Effector memory CD8-positive, alpha-beta T cell (primary cell): Measurements from ENCODE around the gene IFIT5.
"Not testable (repeated sequence)": the region's sequence is repeated elsewhere in the genome, so short reads cannot be mapped to it uniquely, and the experiment has no call there.

Source experiments
- ATAC-seq: fragments of 150-1000 bp; cut with Tn5 transposase; replicated peaks from 2 replicates; pipeline ENCODE4 v1.10.0; 2021; ENCODE audit warnings: mild to moderate bottlenecking, moderate library complexity
- DNase-seq, 3 experiments: peaks; one replicate each; pipeline ENCODE4 v3.0.0; 2021
- H3K27ac Mint-ChIP-seq, 2 donors: one replicate each; pipeline ENCODE4 v1.8.0; 2022; ENCODE audit warnings: mild to moderate bottlenecking in 2 of 2, mixed read lengths in 2 of 2, moderate library complexity in 2 of 2
- H3K27me3 Mint-ChIP-seq, 2 donors: one replicate each; pipeline ENCODE4 v1.8.0; 2022; ENCODE audit warnings: mixed read lengths in 2 of 2
- H3K36me3 Mint-ChIP-seq: one replicate; pipeline ENCODE4 v1.8.0; 2022; ENCODE audit warnings: mild to moderate bottlenecking, moderate library complexity, mixed read lengths; ENCODE audit not compliant: insufficient read depth
- H3K4me1 Mint-ChIP-seq, 2 donors: one replicate each; pipeline ENCODE4 v1.8.0; 2022; ENCODE audit warnings: low read depth in 2 of 2, mixed read lengths in 2 of 2
- H3K4me3 Mint-ChIP-seq, 2 donors: one replicate each; pipeline ENCODE4 v1.8.0; 2022; ENCODE audit warnings: mild to moderate bottlenecking in 2 of 2, mixed read lengths in 2 of 2, moderate library complexity in 2 of 2
- H3K9me3 Mint-ChIP-seq, 2 donors: one replicate each; pipeline ENCODE4 v1.8.0; 2022; ENCODE audit warnings: mixed read lengths in 2 of 2

IFIT5 gene

GRCh38 chr10:89404104-89405047, 10.0 kb upstream of the IFIT5 start:
- Mint-ChIP-seq H3K27ac (peak overlapping the region in 1 of 2 donors; percentile 75), H3K9me3 (no peaks in the 10 kb centered on the region), H3K4me1 (peaks cover 0 to 2% of the 10 kb centered on the region in 2 donors), H3K36me3 (no peaks in the 10 kb centered on the region), H3K27me3 (no peaks in the 10 kb centered on the region), H3K4me3 (no peak overlapping the region)
- no peak for DNase-seq
- no peak for ATAC-seq

- DNase-seq, H3K27ac Mint-ChIP-seq, H3K36me3 Mint-ChIP-seq, H3K9me3 Mint-ChIP-seq, H3K4me3 Mint-ChIP-seq, H3K27me3 Mint-ChIP-seq, ATAC-seq, H3K4me1 Mint-ChIP-seq: not testable (repeated sequence)
Measured at GRCh38 chr10:89406178-89406577, 8.2 kb upstream of the IFIT5 start.

GRCh38 chr10:89407792-89408191, 6.6 kb upstream of the IFIT5 start:
- not testable (repeated sequence) for H3K4me3 Mint-ChIP-seq, H3K36me3 Mint-ChIP-seq, H3K27me3 Mint-ChIP-seq

DNA sequence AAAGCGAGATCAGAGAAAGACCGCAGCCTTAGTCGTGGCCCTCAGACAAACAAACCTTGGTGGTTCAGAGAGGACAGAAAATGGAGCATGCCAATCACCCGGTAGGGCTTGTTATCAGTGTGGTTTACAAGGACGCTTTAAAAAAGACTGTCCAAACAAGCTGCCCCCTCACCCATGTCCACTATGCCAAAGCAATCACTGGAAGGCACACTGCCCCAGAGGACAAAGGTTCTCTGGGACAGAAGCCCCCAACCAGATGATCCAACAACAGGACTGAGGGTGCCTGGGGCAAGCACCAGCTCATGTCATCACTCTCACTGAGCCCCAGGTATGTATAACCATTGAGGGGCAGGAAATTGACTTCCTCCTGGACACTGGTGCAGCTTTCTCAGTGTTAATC, 5.1 kb upstream of the IFIT5 start:
- not testable (repeated sequence) for H3K27ac Mint-ChIP-seq, H3K27me3 Mint-ChIP-seq, ATAC-seq, H3K9me3 Mint-ChIP-seq, DNase-seq, H3K36me3 Mint-ChIP-seq, H3K4me3 Mint-ChIP-seq
- H3K4me1 Mint-ChIP-seq, result peaks cover 8 to 12% of the 10 kb centered on the region in 2 donors

More at GRCh38 chr10:89407792-89408191, 6.6 kb upstream of the IFIT5 start:
- not testable (repeated sequence) for DNase-seq, ATAC-seq, H3K9me3 Mint-ChIP-seq, H3K4me1 Mint-ChIP-seq, H3K27ac Mint-ChIP-seq

DNA sequence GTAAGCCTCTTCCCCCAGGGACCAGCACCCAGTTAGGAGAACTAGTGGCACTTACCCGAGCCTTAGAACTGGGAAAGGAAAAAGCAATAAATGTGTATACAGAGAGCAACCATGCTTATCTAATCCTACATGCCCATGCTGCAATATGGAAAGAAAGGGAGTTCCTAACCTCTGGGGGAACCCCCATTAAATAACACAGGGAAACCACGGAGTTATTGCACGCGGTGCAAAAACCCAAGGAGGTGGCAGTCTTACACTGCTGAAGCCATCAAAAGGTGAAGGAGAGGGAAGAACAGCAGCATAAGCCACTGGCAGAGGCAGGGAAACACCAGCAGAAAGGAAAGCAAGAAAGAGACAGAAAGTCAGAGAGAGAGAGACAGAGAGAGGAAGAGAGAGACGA, 3.8 kb upstream of the IFIT5 start:
- peak overlapping the region in 1 of 2 donors; percentile 81 for H3K27ac Mint-ChIP-seq
- not testable (repeated sequence) for ATAC-seq, DNase-seq, H3K4me3 Mint-ChIP-seq, H3K9me3 Mint-ChIP-seq, H3K36me3 Mint-ChIP-seq, H3K27me3 Mint-ChIP-seq
- H3K4me1 Mint-ChIP-seq, result peaks cover 12 to 16% of the 10 kb centered on the region in 2 donors

GRCh38 chr10:89411135-89411534, 3.2 kb upstream of the IFIT5 start:
- H3K27me3 Mint-ChIP-seq, H3K9me3 Mint-ChIP-seq, H3K4me3 Mint-ChIP-seq, DNase-seq, ATAC-seq: not testable (repeated sequence)
- peaks cover 16 to 21% of the 10 kb centered on the region in 2 donors for H3K4me1 Mint-ChIP-seq
- H3K27ac Mint-ChIP-seq, result peak overlapping the region in 1 of 2 donors; percentile 81
- peaks cover 12% of the 10 kb centered on the region for H3K36me3 Mint-ChIP-seq

- Mint-ChIP-seq H3K36me3 (peaks cover 16% of the 10 kb centered on the region), H3K27ac (peak overlapping the region in 1 of 2 donors; percentile 31), H3K4me1 (peaks cover 24 to 32% of the 10 kb centered on the region in 2 donors), H3K4me3 (peak overlapping the region; percentile 8 to 14)
- DNase-seq, ATAC-seq, H3K27me3 Mint-ChIP-seq, H3K9me3 Mint-ChIP-seq: not testable (repeated sequence)
Measured at GRCh38 chr10:89412276-89412675, 2.1 kb upstream of the IFIT5 start.

DNA sequence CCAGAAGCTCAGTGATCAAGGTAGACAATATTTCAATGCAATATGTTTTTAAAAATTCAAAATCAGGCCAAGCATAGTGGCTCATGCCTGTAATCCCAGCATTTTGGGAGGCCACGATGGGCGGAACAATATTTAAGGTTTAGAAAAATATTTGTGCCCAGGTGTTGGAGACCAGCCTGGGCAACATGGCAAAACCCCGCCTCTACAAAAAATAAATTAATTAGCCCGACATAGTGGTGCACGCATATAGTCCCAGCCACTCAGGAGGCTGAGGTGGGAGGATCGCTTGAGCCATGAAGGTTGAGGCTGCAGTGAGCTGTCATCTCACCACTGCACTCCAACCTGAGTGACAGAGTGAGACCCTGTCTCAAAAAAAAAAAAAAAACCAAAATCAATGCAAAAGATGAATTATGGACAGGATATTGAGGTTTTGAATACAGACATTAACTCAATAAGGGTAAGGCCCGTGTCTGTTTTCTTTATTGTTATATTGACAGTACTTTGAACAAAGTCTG, 913 bp upstream of the IFIT5 start:
- Mint-ChIP-seq H3K27me3 (no peaks in the 10 kb centered on the region), H3K4me3 (peak overlapping the region; percentile 92 to 94), H3K4me1 (peaks cover 31 to 43% of the 10 kb centered on the region in 2 donors), H3K27ac (peak overlapping the region; percentile 98 to 100), H3K36me3 (peaks cover 28% of the 10 kb centered on the region), H3K9me3 (no peaks in the 10 kb centered on the region)
- no peak for DNase-seq
- ATAC-seq, result no peak

DNA sequence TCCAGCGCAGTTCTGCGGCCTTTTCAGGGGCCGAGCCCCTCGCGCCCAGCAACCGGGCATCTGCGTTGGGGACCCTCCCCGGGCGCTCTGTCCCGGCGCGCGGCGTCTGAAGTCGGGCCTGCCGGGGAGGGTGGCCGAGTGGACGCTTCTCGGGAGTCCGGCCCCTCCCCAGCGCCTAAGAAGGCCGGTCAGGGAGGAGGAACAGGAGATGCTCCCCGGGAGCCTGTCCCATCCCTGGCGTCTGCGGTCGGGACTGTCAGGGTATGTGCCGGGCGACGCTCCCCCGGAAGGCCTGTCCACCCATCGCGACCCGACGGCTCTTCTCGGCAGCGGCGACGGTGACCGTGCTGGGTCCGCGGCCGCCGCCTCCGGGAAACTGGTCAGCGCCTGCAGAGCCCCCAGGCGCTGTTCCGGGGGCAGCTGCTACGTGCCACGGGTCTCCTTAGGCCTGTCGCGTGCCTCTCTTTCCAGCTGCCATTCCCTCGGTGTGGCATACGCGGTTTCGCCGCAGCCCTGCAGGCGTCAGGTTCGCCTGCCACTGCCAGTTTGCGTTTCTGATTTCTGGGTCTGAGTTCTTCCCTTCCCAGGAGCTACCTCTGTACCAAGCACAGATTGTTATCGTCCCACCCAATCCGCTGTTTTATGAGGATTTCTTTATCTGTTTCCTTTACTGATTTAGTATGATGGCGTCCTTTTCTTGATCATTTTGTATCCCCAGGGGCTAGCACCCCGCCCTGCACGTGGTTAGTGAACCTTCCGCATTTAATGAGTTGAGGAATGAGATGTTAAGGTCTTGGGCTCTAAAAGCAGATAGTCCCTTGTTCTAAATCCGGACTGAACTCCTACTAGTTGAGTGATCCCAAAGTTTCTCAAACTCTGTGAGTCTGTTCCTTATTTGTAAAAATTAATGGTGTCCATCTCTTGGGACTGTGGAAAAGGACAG, 782 bp downstream of the IFIT5 start:
- H3K27me3 Mint-ChIP-seq, result no peaks in the 10 kb centered on the region
- peak; percentile 21 to 43 (median 31) for DNase-seq
- H3K27ac Mint-ChIP-seq, result peak overlapping the region; percentile 98 to 100
- peak; percentile 35 for ATAC-seq
- peaks cover 32% of the 10 kb centered on the region for H3K36me3 Mint-ChIP-seq
- no peaks in the 10 kb centered on the region for H3K9me3 Mint-ChIP-seq
- H3K4me3 Mint-ChIP-seq, result peak overlapping the region; percentile 92 to 94
- H3K4me1 Mint-ChIP-seq, result peaks cover 31 to 48% of the 10 kb centered on the region in 2 donors

DNA sequence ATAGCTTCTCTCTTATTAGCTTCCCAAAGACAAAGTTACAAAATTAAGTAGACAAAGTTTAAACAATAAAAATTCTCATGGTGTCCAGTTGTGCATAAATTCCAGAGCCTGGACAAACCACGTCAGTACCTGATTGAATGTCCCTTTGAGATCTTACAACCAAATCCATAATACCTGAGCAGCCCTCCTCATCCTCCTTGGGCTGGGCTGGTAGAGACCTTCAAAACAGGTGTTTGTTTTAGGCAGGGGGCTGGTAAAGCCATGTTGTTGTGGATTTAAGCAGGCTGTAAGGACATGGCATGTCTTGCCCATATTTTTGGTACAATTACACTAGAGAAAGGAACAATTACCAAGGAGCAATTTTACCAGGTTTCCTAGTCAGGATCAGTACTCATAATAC, 2.1 kb downstream of the IFIT5 start:
- H3K36me3 Mint-ChIP-seq, result peaks cover 37% of the 10 kb centered on the region
- H3K27ac Mint-ChIP-seq, result peak overlapping the region; percentile 98 to 100
- no peaks in the 10 kb centered on the region for H3K9me3 Mint-ChIP-seq
- H3K27me3 Mint-ChIP-seq, result no peaks in the 10 kb centered on the region
- ATAC-seq (no peak), DNase-seq (no peak)
- H3K4me3 Mint-ChIP-seq, result peak overlapping the region; percentile 92 to 94
- peaks cover 27 to 42% of the 10 kb centered on the region in 2 donors for H3K4me1 Mint-ChIP-seq

DNA sequence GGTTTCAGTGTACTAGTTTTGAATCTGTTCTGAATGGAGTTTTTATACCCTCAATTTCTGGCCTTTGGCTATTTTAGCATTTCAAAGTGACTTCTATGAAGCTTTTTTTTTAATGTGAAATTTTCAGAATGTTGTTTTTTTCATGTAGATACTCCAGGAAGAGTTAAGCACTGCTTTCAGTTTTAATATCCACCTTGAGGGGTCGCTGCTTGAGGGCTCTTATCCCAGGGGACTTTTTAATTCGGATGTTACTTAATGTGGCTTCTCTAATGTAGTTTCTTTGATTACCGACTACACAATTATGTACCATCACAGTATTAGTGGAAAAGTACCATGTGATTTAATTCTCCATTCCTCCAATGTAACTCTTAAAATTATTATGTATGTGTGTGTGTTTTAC, 5.2 kb downstream of the IFIT5 start:
- DNase-seq (peak in 1 of 3 experiments; percentile 25), ATAC-seq (peak; percentile 14)
- Mint-ChIP-seq H3K27me3 (no peaks in the 10 kb centered on the region), H3K9me3 (no peaks in the 10 kb centered on the region), H3K4me1 (peaks cover 23 to 36% of the 10 kb centered on the region in 2 donors), H3K27ac (peak overlapping the region in 1 of 2 donors; percentile 38), H3K36me3 (peaks cover 52% of the 10 kb centered on the region), H3K4me3 (peak overlapping the region in 1 of 2 donors; percentile 6)

GRCh38 chr10:89421018-89421476, 6.7 kb downstream of the IFIT5 start:
- peaks cover 15 to 28% of the 10 kb centered on the region in 2 donors for H3K4me1 Mint-ChIP-seq
- H3K9me3 Mint-ChIP-seq, result no peaks in the 10 kb centered on the region
- no peak overlapping the region for H3K4me3 Mint-ChIP-seq
- peak overlapping the region; percentile 46 to 60 for H3K27ac Mint-ChIP-seq
- no peaks in the 10 kb centered on the region for H3K27me3 Mint-ChIP-seq
- DNase-seq, result no peak
- ATAC-seq, result no peak
- peaks cover 40% of the 10 kb centered on the region for H3K36me3 Mint-ChIP-seq

DNA sequence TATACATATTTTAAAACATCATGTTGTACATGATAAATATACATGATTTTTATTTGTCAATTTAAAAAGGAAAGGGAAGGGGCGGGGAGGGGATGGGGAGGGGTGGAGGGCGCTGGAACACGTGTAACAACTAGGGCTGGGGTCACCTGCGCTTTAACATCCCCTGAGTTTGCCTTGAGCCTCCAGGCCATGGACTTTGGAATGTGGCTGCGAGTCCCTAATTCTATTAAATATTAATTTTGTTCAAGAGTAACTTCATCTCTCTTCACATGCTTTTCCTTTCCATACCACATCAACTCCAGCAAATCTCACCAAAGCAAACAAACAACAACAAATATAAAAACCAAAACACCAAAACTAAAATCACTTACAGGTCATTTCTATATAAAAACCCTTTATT, 10.6 kb downstream of the IFIT5 start:
- ATAC-seq, result no peak
- no peak for DNase-seq
- no peaks in the 10 kb centered on the region for H3K4me1 Mint-ChIP-seq
- no peaks in the 10 kb centered on the region for H3K9me3 Mint-ChIP-seq
- H3K4me3 Mint-ChIP-seq, result no peak overlapping the region
- H3K27me3 Mint-ChIP-seq, result peaks cover 6 to 18% of the 10 kb centered on the region in 2 donors
- peaks cover 20% of the 10 kb centered on the region for H3K36me3 Mint-ChIP-seq
- H3K27ac Mint-ChIP-seq, result no peak overlapping the region
